H1 (cell line): ENCODE results near the gene ARL2BP. TPM values are rescaled to one million over a fixed set of nuclear protein-coding genes. Genes with fewer than 3 reads are reported as not detected.
A peak's percentile ranks its signal among the peaks of the same experiment; 100 is the strongest.

ENCODE experiments used
- CTCF ChIA-PET: fragments of 300-600 bp; sonication (Branson Sonifier 250); formaldehyde crosslinking; loops from one replicate; lab custom pipeline; 2021; ENCODE audit not compliant: partially characterized antibody; lab: Charles Lee
- POLR2A ChIA-PET: fragments of 300-600 bp; sonication (Branson Sonifier 250); formaldehyde crosslinking; loops from one replicate; lab custom pipeline; 2021; ENCODE audit warnings: inconsistent platforms; ENCODE audit not compliant: partially characterized antibody; lab: Charles Lee
- DNase-seq, 2 experiments: peaks; one replicate each; pipeline versions ENCODE4 v3.0.0 to v3.0.0-alpha.2; 2010 to 2022; ENCODE audit warnings: low spot score in 2 of 2, low read depth in 1 of 2, mixed read lengths in 1 of 2
- FAIRE-seq: peaks from 2 replicates; lab custom pipeline; 2011; peaks lifted over from hg19 to GRCh38; lab: Jason Lieb, UNC
- H2AFZ ChIP-seq: 2 replicates; pipeline ENCODE4 v1.8.1; 2012; ENCODE audit warnings: low read length, inconsistent platforms
- H2AK5ac ChIP-seq: 2 replicates; pipeline ENCODE4 v1.6.1; 2013; ENCODE audit warnings: low read depth, low read length
- H2BK120ac ChIP-seq: replicated peaks from 2 replicates; pipeline ENCODE3; 2013; ENCODE audit warnings: low read depth, low read length, inconsistent platforms
- H2BK12ac ChIP-seq: 2 replicates; pipeline ENCODE4 v1.6.1; 2013; ENCODE audit warnings: low read depth, low read length
- H2BK15ac ChIP-seq: 2 replicates; pipeline ENCODE4 v1.6.1; 2013; ENCODE audit warnings: low read length
- H2BK20ac ChIP-seq: 2 replicates; pipeline ENCODE4 v1.6.1; 2013; ENCODE audit warnings: low read length
- H2BK5ac ChIP-seq: 2 replicates; pipeline ENCODE4 v1.6.1; 2013; ENCODE audit warnings: low read depth, low read length
- H3K14ac ChIP-seq: 2 replicates; pipeline ENCODE4 v1.6.1; 2013; ENCODE audit warnings: inconsistent platforms; ENCODE audit not compliant: insufficient read length
- H3K18ac ChIP-seq: 2 replicates; pipeline ENCODE4 v1.6.1; 2013; ENCODE audit warnings: low read length; ENCODE audit errors: extremely low read depth
- H3K23ac ChIP-seq: 2 replicates; pipeline ENCODE4 v1.6.1; 2013; ENCODE audit warnings: inconsistent platforms; ENCODE audit not compliant: insufficient read length
- H3K23me2 ChIP-seq: 2 replicates; pipeline ENCODE4 v1.6.1; 2013; ENCODE audit warnings: low read depth, low read length
- H3K27ac ChIP-seq: 2 replicates; pipeline ENCODE4 v1.6.1; 2011; ENCODE audit warnings: low read depth, low read length, inconsistent platforms
- H3K27me3 ChIP-seq, 4 experiments: replicated peaks in 1 of 4; 1 replicate in 1 of 4; 2 replicates in 3 of 4; pipeline versions ENCODE4 v1.6.1 to v1.8.1; 2011 to 2013; ENCODE audit warnings: low read length in 3 of 4, mild to moderate bottlenecking in 3 of 4, inconsistent platforms in 2 of 4, mixed read lengths in 2 of 4, moderate library complexity in 1 of 4; ENCODE audit not compliant: control insufficient read depth in 3 of 4, insufficient read depth in 3 of 4; ENCODE audit errors: extremely low read depth in 1 of 4
- H3K36me3 ChIP-seq, 4 experiments: 2 replicates each; pipeline versions ENCODE4 v1.6.1 to v1.8.1; 2011 to 2013; ENCODE audit warnings: mild to moderate bottlenecking in 4 of 4, low read length in 3 of 4, moderate library complexity in 2 of 4, control low read depth in 1 of 4, inconsistent platforms in 1 of 4; ENCODE audit not compliant: insufficient read depth in 4 of 4, control insufficient read depth in 2 of 4
- H3K4ac ChIP-seq: replicated peaks from 2 replicates; pipeline ENCODE3; 2013; ENCODE audit warnings: low read length, low read depth, mixed read lengths, inconsistent platforms; ENCODE audit not compliant: insufficient read length
- H3K4me1 ChIP-seq, 4 experiments: replicated peaks in 1 of 4; 1 replicate in 1 of 4; 2 replicates in 3 of 4; pipeline versions ENCODE4 v1.6.1 to v1.8.1; 2011 to 2013; ENCODE audit warnings: low read length in 3 of 4, inconsistent platforms in 2 of 4, mixed read lengths in 1 of 4; ENCODE audit not compliant: insufficient read depth in 4 of 4, control insufficient read depth in 3 of 4
- H3K4me2 ChIP-seq, 2 experiments: 2 replicates each; pipeline versions ENCODE4 v1.6.1 to v1.8.1; 2011 to 2013; ENCODE audit warnings: low read depth in 2 of 2, low read length in 2 of 2, control low read depth in 1 of 2, inconsistent platforms in 1 of 2, mild to moderate bottlenecking in 1 of 2; ENCODE audit not compliant: insufficient read depth in 1 of 2
- H3K4me3 ChIP-seq, 4 experiments: fragments of 200-600, 300-600 bp in 1 of 4; sonication (generic), shearing (Covaris generic), sonication (Bioruptor Twin) in 1 of 4; 2 replicates each; pipeline versions ENCODE4 v1.5.1 to v1.8.1; 2011 to 2016; ENCODE audit warnings: low read length in 4 of 4, low read depth in 3 of 4, control low read depth in 2 of 4, inconsistent platforms in 2 of 4, mild to moderate bottlenecking in 2 of 4, mixed read lengths in 1 of 4, moderate library complexity in 1 of 4; ENCODE audit not compliant: insufficient read depth in 2 of 4; ENCODE audit errors: extremely low read depth in 1 of 4
- H3K56ac ChIP-seq: replicated peaks from 2 replicates; pipeline ENCODE3; 2013; ENCODE audit warnings: low read depth, mild to moderate bottlenecking, mixed read lengths, low read length, inconsistent platforms; ENCODE audit not compliant: insufficient read length
- H3K79me1 ChIP-seq: 2 replicates; pipeline ENCODE4 v1.6.1; 2013; ENCODE audit warnings: low read depth, low read length, control low read depth
- H3K79me2 ChIP-seq, 2 experiments: 2 replicates each; pipeline versions ENCODE4 v1.6.1 to v1.8.1; 2012 to 2013; ENCODE audit warnings: low read length in 2 of 2, mild to moderate bottlenecking in 2 of 2, inconsistent platforms in 1 of 2; ENCODE audit not compliant: insufficient read depth in 2 of 2, control insufficient read depth in 1 of 2
- H3K9ac ChIP-seq, 4 experiments: replicated peaks in 1 of 4; 1 replicate in 1 of 4; 2 replicates in 3 of 4; pipeline versions ENCODE4 v1.6.1 to v1.8.1; 2011 to 2013; ENCODE audit warnings: low read depth in 3 of 4, low read length in 3 of 4, control low read depth in 2 of 4, mild to moderate bottlenecking in 2 of 4, moderate library complexity in 2 of 4, inconsistent platforms in 1 of 4; ENCODE audit errors: extremely low read depth in 1 of 4
- H3K9me3 ChIP-seq, 2 experiments: 2 replicates each; pipeline versions ENCODE4 v1.6.1 to v1.8.1; 2012 to 2013; ENCODE audit warnings: mild to moderate bottlenecking in 2 of 2, moderate library complexity in 2 of 2, control low read depth in 1 of 2, inconsistent platforms in 1 of 2, low read depth in 1 of 2, low read length in 1 of 2, mixed read lengths in 1 of 2; ENCODE audit not compliant: insufficient read depth in 2 of 2
- H4K20me1 ChIP-seq, 2 experiments: replicated peaks in 1 of 2; 2 replicates each; pipeline versions ENCODE3 to v1.8.1; 2011 to 2013; ENCODE audit warnings: inconsistent platforms in 2 of 2, low read length in 2 of 2, mild to moderate bottlenecking in 1 of 2; ENCODE audit not compliant: insufficient read depth in 2 of 2, control insufficient read depth in 1 of 2
- H4K5ac ChIP-seq: 2 replicates; pipeline ENCODE4 v1.6.1; 2013; ENCODE audit warnings: low read length, low read depth, mixed read lengths, inconsistent platforms; ENCODE audit not compliant: insufficient read length
- H4K8ac ChIP-seq: 2 replicates; pipeline ENCODE4 v1.8.0; 2013; ENCODE audit warnings: mild to moderate bottlenecking, moderate library complexity, low read length, inconsistent platforms; ENCODE audit not compliant: insufficient read depth; ENCODE audit errors: extremely low read depth
- H4K91ac ChIP-seq: replicated peaks from 2 replicates; pipeline ENCODE3; 2013; ENCODE audit warnings: low read length, mixed read lengths, inconsistent platforms; ENCODE audit not compliant: insufficient read length
- ATF3 ChIP-seq: IDR thresholded peaks from 2 replicates; pipeline ENCODE4 v1.6.1; 2011; ENCODE audit warnings: low read depth, mild to moderate bottlenecking, low read length; ENCODE audit not compliant: insufficient read depth
- CBX5 ChIP-seq: fragments of 300-800, 300-1000 bp; sonication (generic); IDR thresholded peaks from 2 replicates; pipeline ENCODE4 v1.7.1; 2016; ENCODE audit warnings: antibody characterized with exemption, low read length, low read depth
- CHD1 ChIP-seq: IDR thresholded peaks from 2 replicates; pipeline ENCODE4 v1.6.1; 2012; ENCODE audit warnings: low read depth, low read length, improper control_type of control experiment
- EZH2 ChIP-seq: fragments of 200-600 bp; sonication (generic); IDR thresholded peaks from 2 replicates; pipeline ENCODE4 v1.7.1; 2012; ENCODE audit warnings: low read depth, mild to moderate bottlenecking, moderate library complexity, low read length, inconsistent platforms; ENCODE audit not compliant: severe bottlenecking
- RBBP5 ChIP-seq: IDR thresholded peaks from 2 replicates; pipeline ENCODE4 v1.7.1; 2012; ENCODE audit warnings: low read depth, mild to moderate bottlenecking, inconsistent platforms, low read length, moderate library complexity, borderline replicate concordance
- SIRT6 ChIP-seq: IDR thresholded peaks from one replicate; pipeline ENCODE4 v1.7.1; 2012; ENCODE audit warnings: low read length, inconsistent platforms
- WGBS, 2 experiments: shearing (Covaris generic) in 1 of 2; methylation state at CpG; one replicate each; pipeline versions ENCODE4 v1.1.6 to v1.1.7; 2013 to 2015; ENCODE audit warnings: low lambda C conversion rate in 2 of 2, mixed read lengths in 2 of 2, inconsistent platforms in 1 of 2, low coverage in 1 of 2, missing lambda C conversion rate in 1 of 2; ENCODE audit not compliant: insufficient replicate concordance in 2 of 2, insufficient coverage in 1 of 2, insufficient read length in 1 of 2; ENCODE audit errors: extremely low coverage in 1 of 2, missing lambda C conversion rate in 1 of 2; 5-methylcytosine and 5-hydroxymethylcytosine counted together
- polyA plus RNA-seq, 7 experiments: library from polyadenylated mRNA; depleted of rRNA in 3 of 7; stranded (reverse) in 5 of 7; unstranded in 2 of 7; fragments of >200 nt in 5 of 7; fragments of 200-250 nt in 2 of 7; gene quantifications; 1 replicate in 5 of 7; 2 replicates in 1 of 7; 4 replicates in 1 of 7; pipeline versions ENCODE4 v1.2.1 to v1.2.3, GENCODE V29; 2011 to 2013; ENCODE audit warnings: missing spikeins in 2 of 7, mixed read lengths in 2 of 7
- total RNA-seq: library from RNA; stranded (reverse); fragmentation: NEBNext Ultra II Directional; extraction: Animal tissue kit (Norgen Biotek cat#: 25700); gene quantifications from 2 replicates; pipeline ENCODE4 v1.2.1, GENCODE V29; 2021

Gene ARL2BP
- total and polyA plus RNA-seq, 2 of the 8 experiments (the other 6 are each of a cell fraction or from before 2014, with no cell fraction given), result 13.6 to 18.3 TPM

GRCh38 chr16:57261806-57262205 lies 16.7 kb downstream of the ARL2BP start:
- H4K91ac ChIP-seq, result peak overlapping the region; percentile 65
- H2BK20ac ChIP-seq, result 0 out of 2 replicates have a peak overlapping the region, but pooled peaks have one; percentile 93
- H3K23me2 ChIP-seq, result 0 out of 2 replicates have a peak, but pooled peaks cover 2% of the 10 kb centered on the region
- no peaks in the 10 kb centered on the region for H3K27me3 ChIP-seq
- no peak overlapping the region for H2BK5ac ChIP-seq
- no peak overlapping the region for H2AK5ac ChIP-seq
- no peak overlapping the region for H3K18ac ChIP-seq
- H3K23ac ChIP-seq, result no peak overlapping the region
- H3K79me1 ChIP-seq, result no peaks in the 10 kb centered on the region
- no peak overlapping the region for H3K4me3 ChIP-seq
- no peak overlapping the region for H3K4me2 ChIP-seq
- peak overlapping the region; percentile 43 for H2BK120ac ChIP-seq
- no peak overlapping the region for H4K5ac ChIP-seq
- H4K20me1 ChIP-seq, result no peaks in the 10 kb centered on the region
- H3K14ac ChIP-seq, result no peak overlapping the region
- 96% methylated on average over 9 of the region's 9 CpGs; no CpG with 5 or more reads in 1 of the 2 experiments for WGBS, 2 experiments
- ChIA-PET POLR2A (interaction anchor here (0.5 kb wide), 1 partner anchor 155 kb away, joined by 3 read pairs; no protein-coding TSS in a partner anchor), CTCF (interaction anchor here (0.9 to 1.0 kb wide), 2 partner anchors 10 to 160 kb away, joined by 3 read pairs; no protein-coding TSS in a partner anchor)
- peaks cover 4 to 17% (median 7%) of the 10 kb centered on the region in 4 experiments for H3K4me1 ChIP-seq
- no peaks in the 10 kb centered on the region for H3K36me3 ChIP-seq
- H2AFZ ChIP-seq, result no peak overlapping the region
- H3K9me3 ChIP-seq, result no peaks in the 10 kb centered on the region
- H3K4ac ChIP-seq, result no peak overlapping the region
- 0 out of 2 replicates have a peak overlapping the region, but pooled peaks have one; percentile 4 for H2BK15ac ChIP-seq
- FAIRE-seq (no peak), DNase-seq (no peak)
- H2BK12ac ChIP-seq, result peak overlapping the region; percentile 85; the same call in 1 of the 2 replicates
- no peak overlapping the region for H3K27ac ChIP-seq
- H4K8ac ChIP-seq, result no peak overlapping the region
- H3K79me2 ChIP-seq, result no peaks in the 10 kb centered on the region
- no peak overlapping the region for H3K56ac ChIP-seq
- H3K9ac ChIP-seq, result no peak overlapping the region
- TF ChIP-seq RBBP5 (no peak), CHD1 (no peak), ATF3 (no peak), EZH2 (no peak), SIRT6 (no peak), CBX5 (no peak)
